Vagina (tissue), 2 donors: ENCODE results near the gene BCAS3.

Experiments
- POLR2A ChIP-seq, 2 donors: fragments of 450-650 bp; IDR thresholded peaks; one replicate each; pipeline ENCODE4 v1.6.1; 2017; ENCODE audit warnings: antibody characterized with exemption in 2 of 2, mild to moderate bottlenecking in 2 of 2, moderate library complexity in 2 of 2
- POLR2AphosphoS5 ChIP-seq, 2 donors: sonication (generic); formaldehyde crosslinking; IDR thresholded peaks; one replicate each; pipeline ENCODE4 v1.9.0; 2017; ENCODE audit warnings: antibody characterized with exemption in 2 of 2, mild to moderate bottlenecking in 2 of 2, low read depth in 1 of 2; ENCODE audit not compliant: insufficient read depth in 1 of 2
- TF ChIP-seq, protein P1 (sequence below), 3 experiments: fragments of 450-650 bp in 2 of 3; fragments of 200-600 bp in 1 of 3; sonication (generic) in 1 of 3; IDR thresholded peaks; one replicate each; pipeline ENCODE4 v1.5.1; 2017 to 2019; ENCODE audit warnings: antibody characterized with exemption in 3 of 3, mild to moderate bottlenecking in 2 of 3, moderate library complexity in 2 of 3

GRCh38 chr17:60819447-60820130, 141.9 kb downstream of the BCAS3 start:
- TF ChIP-seq, protein P1, sequence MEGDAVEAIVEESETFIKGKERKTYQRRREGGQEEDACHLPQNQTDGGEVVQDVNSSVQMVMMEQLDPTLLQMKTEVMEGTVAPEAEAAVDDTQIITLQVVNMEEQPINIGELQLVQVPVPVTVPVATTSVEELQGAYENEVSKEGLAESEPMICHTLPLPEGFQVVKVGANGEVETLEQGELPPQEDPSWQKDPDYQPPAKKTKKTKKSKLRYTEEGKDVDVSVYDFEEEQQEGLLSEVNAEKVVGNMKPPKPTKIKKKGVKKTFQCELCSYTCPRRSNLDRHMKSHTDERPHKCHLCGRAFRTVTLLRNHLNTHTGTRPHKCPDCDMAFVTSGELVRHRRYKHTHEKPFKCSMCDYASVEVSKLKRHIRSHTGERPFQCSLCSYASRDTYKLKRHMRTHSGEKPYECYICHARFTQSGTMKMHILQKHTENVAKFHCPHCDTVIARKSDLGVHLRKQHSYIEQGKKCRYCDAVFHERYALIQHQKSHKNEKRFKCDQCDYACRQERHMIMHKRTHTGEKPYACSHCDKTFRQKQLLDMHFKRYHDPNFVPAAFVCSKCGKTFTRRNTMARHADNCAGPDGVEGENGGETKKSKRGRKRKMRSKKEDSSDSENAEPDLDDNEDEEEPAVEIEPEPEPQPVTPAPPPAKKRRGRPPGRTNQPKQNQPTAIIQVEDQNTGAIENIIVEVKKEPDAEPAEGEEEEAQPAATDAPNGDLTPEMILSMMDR (IDR thresholded peaks at IDR 0.05), result no peak
- TF ChIP-seq POLR2A (IDR thresholded peaks at IDR 0.05) (no peak), POLR2AphosphoS5 (IDR thresholded peaks at IDR 0.05; ENCODE audit: insufficient read depth in 1 of 2, low read depth in 1 of 2) (no peak)
